Ovary (tissue), 3 donors: Measurements from ENCODE around the gene RADIL.

Experiments
- EP300 ChIP-seq: sonication (generic); formaldehyde crosslinking; IDR thresholded peaks from one replicate; pipeline ENCODE4 v1.6.1; 2017; ENCODE audit warnings: antibody characterized with exemption
- POLR2A ChIP-seq: fragments of 450-650 bp; IDR thresholded peaks from one replicate; pipeline ENCODE4 v1.6.1; 2017; ENCODE audit warnings: antibody characterized with exemption, mild to moderate bottlenecking, moderate library complexity
- TF ChIP-seq, protein P1 (sequence below), 3 donors: fragments of 450-650 bp in 2 of 3; fragments of 200-600 bp in 1 of 3; IDR thresholded peaks; one replicate each; pipeline versions ENCODE4 v1.5.1 to v1.8.0; 2016 to 2022; ENCODE audit warnings: antibody characterized with exemption in 3 of 3, mild to moderate bottlenecking in 1 of 3
- donor health status: DM: no; HTN: no; CAD: no.

- TF ChIP-seq, protein P1, sequence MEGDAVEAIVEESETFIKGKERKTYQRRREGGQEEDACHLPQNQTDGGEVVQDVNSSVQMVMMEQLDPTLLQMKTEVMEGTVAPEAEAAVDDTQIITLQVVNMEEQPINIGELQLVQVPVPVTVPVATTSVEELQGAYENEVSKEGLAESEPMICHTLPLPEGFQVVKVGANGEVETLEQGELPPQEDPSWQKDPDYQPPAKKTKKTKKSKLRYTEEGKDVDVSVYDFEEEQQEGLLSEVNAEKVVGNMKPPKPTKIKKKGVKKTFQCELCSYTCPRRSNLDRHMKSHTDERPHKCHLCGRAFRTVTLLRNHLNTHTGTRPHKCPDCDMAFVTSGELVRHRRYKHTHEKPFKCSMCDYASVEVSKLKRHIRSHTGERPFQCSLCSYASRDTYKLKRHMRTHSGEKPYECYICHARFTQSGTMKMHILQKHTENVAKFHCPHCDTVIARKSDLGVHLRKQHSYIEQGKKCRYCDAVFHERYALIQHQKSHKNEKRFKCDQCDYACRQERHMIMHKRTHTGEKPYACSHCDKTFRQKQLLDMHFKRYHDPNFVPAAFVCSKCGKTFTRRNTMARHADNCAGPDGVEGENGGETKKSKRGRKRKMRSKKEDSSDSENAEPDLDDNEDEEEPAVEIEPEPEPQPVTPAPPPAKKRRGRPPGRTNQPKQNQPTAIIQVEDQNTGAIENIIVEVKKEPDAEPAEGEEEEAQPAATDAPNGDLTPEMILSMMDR (IDR thresholded peaks at IDR 0.05): no peak
- TF ChIP-seq POLR2A: no peak
- TF ChIP-seq EP300: no peak
Measured at GRCh38 chr7:4879396-4880081, 4.0 kb downstream of the RADIL start.
